Measurements from ENCODE around the gene KIF1A. TPM values are rescaled to one million over a fixed set of nuclear protein-coding genes. Genes with fewer than 3 reads are reported as not detected.

KIF1A gene
- total RNA-seq, 2 experiments from 2014 or later: not detected

GRCh38 chr2:240689975-240690374, 130.0 kb downstream of the KIF1A start:
- POLR2A ChIA-PET: no interaction called here

GRCh38 chr2:240688553-240688919, 131.5 kb downstream of the KIF1A start:
- Mint-ChIP-seq H3K4me1 (ENCODE audit: low read depth) (no peaks in the 10 kb centered on the region), H3K27ac (no peak overlapping the region), H3K27me3 (no peaks in the 10 kb centered on the region), H3K9me3 (no peaks in the 10 kb centered on the region), H3K4me3 (no peak overlapping the region), H3K36me3 (ENCODE audit: low read depth) (no peaks in the 10 kb centered on the region)
- H3K4me3 ChIP-seq (ENCODE audit: low read length): no peak overlapping the region
- ChIA-PET CTCF (no interaction called here), POLR2A (no interaction called here)
- ATAC-seq (ENCODE audit: poor library complexity) (no peak), DNase-seq (peak in 1 of 14 experiments; percentile 11)
- no peaks in the 10 kb centered on the region for H3K27me3 ChIP-seq (ENCODE audit: control insufficient read depth in 1 of 2, insufficient read depth in 2 of 2, low read length in 2 of 2)
- TF ChIP-seq CTCF (IDR thresholded peaks at IDR 0.05): no peak
- H3K27ac ChIP-seq (ENCODE audit: low read depth in 1 of 2, low read length in 2 of 2): no peak overlapping the region
- no peaks in the 10 kb centered on the region for H3K36me3 ChIP-seq (ENCODE audit: insufficient read depth, low read length)
- no peaks in the 10 kb centered on the region for H3K9me3 ChIP-seq (ENCODE audit: control insufficient read depth in 1 of 2, insufficient read depth in 1 of 2, low read length in 2 of 2)
- intact Hi-C loops (cut with DNase I, micrococcal nuclease): no loop called here
- H3K4me1 ChIP-seq (ENCODE audit: insufficient read depth, low read length): peaks cover 7% of the 10 kb centered on the region

More at GRCh38 chr2:240689975-240690374, 130.0 kb downstream of the KIF1A start:
- CTCF ChIA-PET: no interaction called here
- no peaks in the 10 kb centered on the region for H3K4me1 Mint-ChIP-seq (ENCODE audit: low read depth)
- ATAC-seq (ENCODE audit: poor library complexity) (no peak), DNase-seq (no peak)
- Histone ChIP-seq H3K4me1 (ENCODE audit: insufficient read depth, low read length) (no peaks in the 10 kb centered on the region), H3K36me3 (ENCODE audit: insufficient read depth, low read length) (no peaks in the 10 kb centered on the region), H3K27ac (ENCODE audit: low read depth in 1 of 2, low read length in 2 of 2) (no peak overlapping the region), H3K4me3 (ENCODE audit: low read length) (no peak overlapping the region), H3K27me3 (ENCODE audit: control insufficient read depth in 1 of 2, insufficient read depth in 2 of 2, low read length in 2 of 2) (no peaks in the 10 kb centered on the region), H3K9me3 (ENCODE audit: control insufficient read depth in 1 of 2, insufficient read depth in 1 of 2, low read length in 2 of 2) (no peaks in the 10 kb centered on the region)
- intact Hi-C loops (cut with DNase I, micrococcal nuclease): no loop called here
- H3K4me3 Mint-ChIP-seq: peak overlapping the region; percentile 15
- TF ChIP-seq CTCF (IDR thresholded peaks at IDR 0.05): no peak
- H3K36me3 Mint-ChIP-seq (ENCODE audit: low read depth): no peaks in the 10 kb centered on the region
- H3K27me3 Mint-ChIP-seq: no peaks in the 10 kb centered on the region
- H3K27ac Mint-ChIP-seq: no peak overlapping the region
- no peaks in the 10 kb centered on the region for H3K9me3 Mint-ChIP-seq

GRCh38 chr2:240687741-240688552, 132.1 kb downstream of the KIF1A start:
- intact Hi-C loops (cut with DNase I, micrococcal nuclease): no loop called here
- H3K4me3 Mint-ChIP-seq: no peak overlapping the region
- H3K9me3 Mint-ChIP-seq: no peaks in the 10 kb centered on the region
- DNase-seq (peak in 1 of 14 experiments; percentile 7), ATAC-seq (ENCODE audit: poor library complexity) (no peak)
- no peak overlapping the region for H3K4me3 ChIP-seq (ENCODE audit: low read length)
- no peaks in the 10 kb centered on the region for H3K4me1 Mint-ChIP-seq (ENCODE audit: low read depth)
- CTCF ChIA-PET: no interaction called here
- no peaks in the 10 kb centered on the region for H3K27me3 ChIP-seq (ENCODE audit: control insufficient read depth in 1 of 2, insufficient read depth in 2 of 2, low read length in 2 of 2)
- H3K4me1 ChIP-seq (ENCODE audit: insufficient read depth, low read length): peaks cover 7% of the 10 kb centered on the region
- H3K27me3 Mint-ChIP-seq: no peaks in the 10 kb centered on the region
- H3K36me3 ChIP-seq (ENCODE audit: insufficient read depth, low read length): no peaks in the 10 kb centered on the region
- no peak overlapping the region for H3K27ac ChIP-seq (ENCODE audit: low read depth in 1 of 2, low read length in 2 of 2)
- TF ChIP-seq CTCF (IDR thresholded peaks at IDR 0.05): no peak
- no peaks in the 10 kb centered on the region for H3K9me3 ChIP-seq (ENCODE audit: control insufficient read depth in 1 of 2, insufficient read depth in 1 of 2, low read length in 2 of 2)
- no peak overlapping the region for H3K27ac Mint-ChIP-seq
- H3K36me3 Mint-ChIP-seq (ENCODE audit: low read depth): no peaks in the 10 kb centered on the region
- POLR2A ChIA-PET: no interaction called here
